Activated T-cell treated with anti-CD3 and anti-CD28 coated beads, Interleukin-2, amount 50 U/mL, for 1 hour (primary cell): ENCODE results near the gene N4BP2.
"Not testable (repeated sequence)": the region's sequence is repeated elsewhere in the genome, so short reads cannot be mapped to it uniquely, and the experiment has no call there.

ENCODE experiments used
- DNase-seq: peaks from one replicate; pipeline ENCODE4 v3.0.0-alpha.2; 2020

Gene N4BP2

GRCh38 chr4:40056716-40057585 is at the start of gene N4BP2:
Gene N4BP2 (plus strand): TSS chr4:40056850. CDS start chr4:40097341, 40,491 bp downstream.
- peak; percentile 79 for DNase-seq

GRCh38 chr4:40016007-40016406 is 40.6 kb upstream of the N4BP2 start:
- no peak for DNase-seq

- DNase-seq, result no peak
Measured at GRCh38 chr4:40020221-40020620, 36.4 kb upstream of the N4BP2 start.

- DNase-seq, result not testable (repeated sequence)
Measured at GRCh38 chr4:40021116-40021515, 35.5 kb upstream of the N4BP2 start.

GRCh38 chr4:40024049-40024448 is 32.6 kb upstream of the N4BP2 start:
- not testable (repeated sequence) for DNase-seq

- no peak for DNase-seq
Measured at GRCh38 chr4:40032785-40033184, 23.9 kb upstream of the N4BP2 start.

GRCh38 chr4:40033613-40034012 is 23.0 kb upstream of the N4BP2 start:
- DNase-seq, result no peak

- DNase-seq, result no peak
Measured at GRCh38 chr4:40038977-40039376, 17.7 kb upstream of the N4BP2 start.

- no peak for DNase-seq
Measured at GRCh38 chr4:40040908-40041307, 15.7 kb upstream of the N4BP2 start.

GRCh38 chr4:40043786-40044185 is 12.9 kb upstream of the N4BP2 start:
- DNase-seq, result no peak

- no peak for DNase-seq
Measured at GRCh38 chr4:40046311-40046980, 10.2 kb upstream of the N4BP2 start.

- DNase-seq, result no peak
Measured at GRCh38 chr4:40053161-40053560, 3.5 kb upstream of the N4BP2 start.

- no peak for DNase-seq
Measured at GRCh38 chr4:40055511-40055862, 1.2 kb upstream of the N4BP2 start.

- DNase-seq, result peak; percentile 64
Measured at GRCh38 chr4:40055863-40056715, 561 bp upstream of the N4BP2 start.

GRCh38 chr4:40057586-40058091 is 989 bp downstream of the N4BP2 start:
- DNase-seq, result peak; percentile 58

GRCh38 chr4:40058121-40058520 is 1.5 kb downstream of the N4BP2 start:
- DNase-seq, result no peak

- DNase-seq, result no peak
Measured at GRCh38 chr4:40058854-40059253, 2.2 kb downstream of the N4BP2 start.

- DNase-seq, result no peak
Measured at GRCh38 chr4:40059362-40059761, 2.7 kb downstream of the N4BP2 start.

- DNase-seq, result no peak
Measured at GRCh38 chr4:40065010-40065409, 8.4 kb downstream of the N4BP2 start.

- no peak for DNase-seq
Measured at GRCh38 chr4:40066651-40067050, 10.0 kb downstream of the N4BP2 start.

- DNase-seq, result no peak
Measured at GRCh38 chr4:40070387-40070786, 13.7 kb downstream of the N4BP2 start.

GRCh38 chr4:40086421-40086820 is 29.8 kb downstream of the N4BP2 start:
- DNase-seq, result no peak

- no peak for DNase-seq
Measured at GRCh38 chr4:40087799-40088366, 31.2 kb downstream of the N4BP2 start.
